GM23338 (cell line): ENCODE measurements around the gene GIMAP1. TPM values are rescaled to one million over a fixed set of nuclear protein-coding genes. Genes with fewer than 3 reads are reported as not detected.

Experiments used
- ATAC-seq: fragments of 200-7000 bp; cut with Tn5 transposase; 3 replicates; pipeline ENCODE4 v1.9.1; 2020
- DNase-seq: peaks from one replicate; pipeline ENCODE4 v3.0.0-alpha.2; 2015; ENCODE audit warnings: low spot score
- H2AFZ ChIP-seq: fragments of 200-600 bp; sonication (generic); 2 replicates; pipeline ENCODE4 v1.8.0; 2016; ENCODE audit warnings: antibody characterized with exemption, mild to moderate bottlenecking, moderate library complexity
- H3F3A ChIP-seq: fragments of 200-600 bp; sonication (generic); replicated peaks from 2 replicates; pipeline ENCODE4 v1.8.0; 2017; ENCODE audit warnings: antibody characterized with exemption, mixed run types, low read depth
- H3K27ac ChIP-seq: fragments of 200-600 bp; sonication (generic); 2 replicates; pipeline ENCODE4 v1.6.1; 2016; ENCODE audit warnings: low read depth
- H3K27me3 ChIP-seq: fragments of 200-600 bp; sonication (generic); 2 replicates; pipeline ENCODE4 v1.8.0; 2016; ENCODE audit warnings: mild to moderate bottlenecking, mixed run types, moderate library complexity; ENCODE audit not compliant: insufficient read depth
- H3K36me3 ChIP-seq: fragments of 200-600 bp; sonication (generic); 2 replicates; pipeline ENCODE4 v1.8.0; 2016; ENCODE audit warnings: mild to moderate bottlenecking; ENCODE audit not compliant: insufficient read depth
- H3K4me1 ChIP-seq: fragments of 200-600 bp; sonication (generic); 2 replicates; pipeline ENCODE4 v1.8.0; 2016; ENCODE audit warnings: mild to moderate bottlenecking, moderate library complexity; ENCODE audit not compliant: insufficient read depth
- H3K4me2 ChIP-seq: fragments of 200-600 bp; sonication (generic); 2 replicates; pipeline ENCODE4 v1.7.1; 2017; ENCODE audit warnings: mixed run types
- H3K4me3 ChIP-seq: fragments of 200-600 bp; sonication (generic); 2 replicates; pipeline ENCODE4 v1.6.1; 2016; ENCODE audit warnings: mixed run types
- H3K79me2 ChIP-seq: fragments of 200-600 bp; sonication (generic); replicated peaks from 2 replicates; pipeline ENCODE4 v1.8.0; 2017; ENCODE audit warnings: mild to moderate bottlenecking; ENCODE audit not compliant: insufficient read depth
- H3K9me2 ChIP-seq: fragments of 200-600 bp; sonication (generic); 2 replicates; pipeline ENCODE4 v1.8.0; 2017; ENCODE audit not compliant: insufficient read depth
- H4K20me1 ChIP-seq: fragments of 200-600 bp; sonication (generic); replicated peaks from 2 replicates; pipeline ENCODE4 v1.8.0; 2017; ENCODE audit warnings: mild to moderate bottlenecking; ENCODE audit not compliant: insufficient read depth
- H3K27ac Mint-ChIP-seq: 2 replicates; pipeline ENCODE4 v1.8.0; 2020; ENCODE audit warnings: inconsistent platforms, mild to moderate bottlenecking, moderate library complexity, mixed read lengths
- H3K27me3 Mint-ChIP-seq: 3 replicates; pipeline ENCODE4 v1.8.0; 2022; ENCODE audit warnings: low read depth, mild to moderate bottlenecking, moderate library complexity, mixed read lengths, inconsistent platforms; ENCODE audit not compliant: insufficient read depth, poor library complexity
- H3K36me3 Mint-ChIP-seq: 3 replicates; pipeline ENCODE4 v1.8.0; 2021; ENCODE audit warnings: low read depth, mild to moderate bottlenecking, inconsistent platforms, moderate library complexity, mixed read lengths
- H3K4me1 Mint-ChIP-seq: 3 replicates; pipeline ENCODE4 v1.8.0; 2020; ENCODE audit warnings: mild to moderate bottlenecking, inconsistent platforms, mixed read lengths
- H3K4me3 Mint-ChIP-seq: 3 replicates; pipeline ENCODE4 v1.8.0; 2021; ENCODE audit warnings: moderate library complexity, mild to moderate bottlenecking, inconsistent platforms, mixed read lengths
- H3K9me3 Mint-ChIP-seq: 3 replicates; pipeline ENCODE4 v1.8.0; 2020; ENCODE audit warnings: moderate library complexity, mild to moderate bottlenecking, inconsistent platforms, mixed read lengths
- CREB1 ChIP-seq: fragments of 250-450 bp; sonication (Bioruptor Pico); IDR thresholded peaks from 2 replicates; pipeline ENCODE4 v1.5.0; 2020; ENCODE audit warnings: low read depth, mild to moderate bottlenecking, moderate library complexity
- EZH2 ChIP-seq: fragments of 200-600 bp; sonication (generic); IDR thresholded peaks from one replicate; pipeline ENCODE4 v1.8.0; 2017; ENCODE audit warnings: antibody characterized with exemption, mild to moderate bottlenecking, low read depth; ENCODE audit not compliant: unreplicated experiment
- EZH2phosphoT487 ChIP-seq: fragments of 200-600 bp; sonication (generic); IDR thresholded peaks from one replicate; pipeline ENCODE4 v1.8.1; 2018; ENCODE audit warnings: antibody characterized with exemption; ENCODE audit not compliant: unreplicated experiment
- JUNB ChIP-seq: IDR thresholded peaks from one replicate; pipeline ENCODE4 v1.6.1; 2016; ENCODE audit warnings: antibody characterized with exemption; ENCODE audit not compliant: unreplicated experiment
- NANOG ChIP-seq: IDR thresholded peaks from 2 replicates; pipeline ENCODE4 v1.6.1; 2016; ENCODE audit warnings: antibody characterized with exemption, borderline replicate concordance
- POLR2AphosphoS5 ChIP-seq: IDR thresholded peaks from 2 replicates; pipeline ENCODE4 v1.6.1; 2016; ENCODE audit warnings: antibody characterized with exemption, low read depth
- REST ChIP-seq: IDR thresholded peaks from one replicate; pipeline ENCODE4 v1.6.1; 2018; ENCODE audit warnings: antibody characterized with exemption; ENCODE audit not compliant: unreplicated experiment
- STAT1 ChIP-seq: IDR thresholded peaks from one replicate; pipeline ENCODE4 v1.6.1; 2016; ENCODE audit warnings: antibody characterized with exemption; ENCODE audit not compliant: unreplicated experiment
- ZNF114 ChIP-seq: fragments of 250-450 bp; sonication (Bioruptor Pico); IDR thresholded peaks from 2 replicates; pipeline ENCODE4 v1.5.0; 2020; ENCODE audit warnings: mild to moderate bottlenecking, moderate library complexity
- ZNF331 ChIP-seq: fragments of 250-450 bp; sonication (Bioruptor Pico); IDR thresholded peaks from 2 replicates; pipeline ENCODE4 v1.5.0; 2020; ENCODE audit warnings: low read depth, mild to moderate bottlenecking, moderate library complexity
- ZNF462 ChIP-seq: fragments of 250-450 bp; sonication (Bioruptor Pico); IDR thresholded peaks from 2 replicates; pipeline ENCODE4 v1.5.0; 2020; ENCODE audit warnings: mild to moderate bottlenecking, moderate library complexity
- polyA plus RNA-seq: library from polyadenylated mRNA; unstranded; fragments of >200 nt; fragmentation: Nextera tagmentation; extraction: Ambion mirVana; gene quantifications from 2 replicates; pipeline ENCODE4 v1.2.1, GENCODE V29; 2016
- total RNA-seq: library from RNA; depleted of rRNA; stranded (reverse); fragments of >200 nt; shearing (Covaris generic); gene quantifications from 2 replicates; pipeline ENCODE4 v1.2.3, GENCODE V29; 2014
- TF ChIP-seq, protein P1 (sequence below): IDR thresholded peaks from 2 replicates; pipeline ENCODE4 v1.6.1; 2016; ENCODE audit warnings: antibody characterized with exemption
- TF ChIP-seq, protein P2 (sequence below), 2 experiments: fragments of 200-600 bp in 1 of 2; sonication (generic) in 1 of 2; conservative IDR thresholded peaks; 2 replicates each; pipeline versions ENCODE4 v1.5.1 to v1.6.1; 2016 to 2017; ENCODE audit warnings: antibody characterized with exemption in 2 of 2, low read depth in 2 of 2, mild to moderate bottlenecking in 2 of 2, moderate library complexity in 1 of 2

The GIMAP1 gene
- total and polyA plus RNA-seq, 2 experiments from 2014 or later = not detected

GRCh38 chr7:150748376-150748775 lies 32.0 kb downstream of the GIMAP1 start:
- H3K79me2 ChIP-seq = no peaks in the 10 kb centered on the region
- Mint-ChIP-seq H3K4me3 (no peak overlapping the region), H3K4me1 (no peaks in the 10 kb centered on the region), H3K27ac (no peak overlapping the region), H3K36me3 (no peaks in the 10 kb centered on the region), H3K9me3 (no peaks in the 10 kb centered on the region; the same call in 1 of the 3 replicates), H3K27me3 (peaks cover 67% of the 10 kb centered on the region)
- no peak overlapping the region for H3K4me2 ChIP-seq
- peaks cover 87% of the 10 kb centered on the region for H3K27me3 ChIP-seq
- H3K4me3 ChIP-seq = no peak overlapping the region
- H3K9me2 ChIP-seq = no peaks in the 10 kb centered on the region
- H3K27ac ChIP-seq = no peak overlapping the region
- no peaks in the 10 kb centered on the region; the same call in 1 of the 2 replicates for H4K20me1 ChIP-seq
- no peaks in the 10 kb centered on the region for H3K36me3 ChIP-seq
- ATAC-seq = no peak
- no peaks in the 10 kb centered on the region for H3F3A ChIP-seq
- H3K4me1 ChIP-seq = no peaks in the 10 kb centered on the region
- no peak overlapping the region for H2AFZ ChIP-seq
- DNase-seq = no peak
- TF ChIP-seq, protein P1, sequence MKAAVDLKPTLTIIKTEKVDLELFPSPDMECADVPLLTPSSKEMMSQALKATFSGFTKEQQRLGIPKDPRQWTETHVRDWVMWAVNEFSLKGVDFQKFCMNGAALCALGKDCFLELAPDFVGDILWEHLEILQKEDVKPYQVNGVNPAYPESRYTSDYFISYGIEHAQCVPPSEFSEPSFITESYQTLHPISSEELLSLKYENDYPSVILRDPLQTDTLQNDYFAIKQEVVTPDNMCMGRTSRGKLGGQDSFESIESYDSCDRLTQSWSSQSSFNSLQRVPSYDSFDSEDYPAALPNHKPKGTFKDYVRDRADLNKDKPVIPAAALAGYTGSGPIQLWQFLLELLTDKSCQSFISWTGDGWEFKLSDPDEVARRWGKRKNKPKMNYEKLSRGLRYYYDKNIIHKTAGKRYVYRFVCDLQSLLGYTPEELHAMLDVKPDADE = no peak
- no peak for TF ChIP-seq ZNF331 (CRISPR knock-in tag)
- no peak for TF ChIP-seq JUNB
- no peak for TF ChIP-seq ZNF462
- TF ChIP-seq CREB1 (CRISPR knock-in tag) = no peak
- no peak for TF ChIP-seq POLR2AphosphoS5
- TF ChIP-seq REST = no peak
- no peak for TF ChIP-seq EZH2phosphoT487
- TF ChIP-seq ZNF114 (CRISPR knock-in tag) = no peak
- TF ChIP-seq NANOG = no peak
- no peak for TF ChIP-seq STAT1
- TF ChIP-seq, protein P2, sequence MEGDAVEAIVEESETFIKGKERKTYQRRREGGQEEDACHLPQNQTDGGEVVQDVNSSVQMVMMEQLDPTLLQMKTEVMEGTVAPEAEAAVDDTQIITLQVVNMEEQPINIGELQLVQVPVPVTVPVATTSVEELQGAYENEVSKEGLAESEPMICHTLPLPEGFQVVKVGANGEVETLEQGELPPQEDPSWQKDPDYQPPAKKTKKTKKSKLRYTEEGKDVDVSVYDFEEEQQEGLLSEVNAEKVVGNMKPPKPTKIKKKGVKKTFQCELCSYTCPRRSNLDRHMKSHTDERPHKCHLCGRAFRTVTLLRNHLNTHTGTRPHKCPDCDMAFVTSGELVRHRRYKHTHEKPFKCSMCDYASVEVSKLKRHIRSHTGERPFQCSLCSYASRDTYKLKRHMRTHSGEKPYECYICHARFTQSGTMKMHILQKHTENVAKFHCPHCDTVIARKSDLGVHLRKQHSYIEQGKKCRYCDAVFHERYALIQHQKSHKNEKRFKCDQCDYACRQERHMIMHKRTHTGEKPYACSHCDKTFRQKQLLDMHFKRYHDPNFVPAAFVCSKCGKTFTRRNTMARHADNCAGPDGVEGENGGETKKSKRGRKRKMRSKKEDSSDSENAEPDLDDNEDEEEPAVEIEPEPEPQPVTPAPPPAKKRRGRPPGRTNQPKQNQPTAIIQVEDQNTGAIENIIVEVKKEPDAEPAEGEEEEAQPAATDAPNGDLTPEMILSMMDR (conservative IDR thresholded peaks at IDR 0.05; ENCODE audit: low read depth in 2 of 2) = no peak
- TF ChIP-seq EZH2 = no peak
